Right lobe of liver (tissue), 6 donors: Measurements from ENCODE around the gene DIPK1C. TPM values are rescaled to one million over a fixed set of nuclear protein-coding genes. Genes with fewer than 3 reads are reported as not detected.

ENCODE experiments used
- ATAC-seq, 4 donors: fragments of 200-7000 bp; cut with Tn5 transposase; one replicate each; pipeline ENCODE4 v1.9.1; 2020; ENCODE audit warnings: mild to moderate bottlenecking in 4 of 4, moderate library complexity in 4 of 4
- DNase-seq, 3 donors: peaks; one replicate each; pipeline ENCODE4 v3.0.0-alpha.2; 2020
- H3K27ac ChIP-seq, 3 donors: fragments of 200-600 bp; one replicate each; pipeline ENCODE4 v1.8.0; 2022
- H3K27me3 ChIP-seq, 2 donors: fragments of 200-600 bp; one replicate each; pipeline ENCODE4 v1.8.0; 2022
- H3K36me3 ChIP-seq, 4 donors: fragments of 200-600 bp; sonication (generic) in 1 of 4; one replicate each; pipeline versions ENCODE4 v1.5.1 to v1.8.0; 2017 to 2022; ENCODE audit warnings: control low read depth in 1 of 4
- H3K4me1 ChIP-seq, 4 donors: fragments of 200-600 bp; sonication (generic) in 1 of 4; one replicate each; pipeline versions ENCODE4 v1.5.1 to v1.8.0; 2017 to 2022; ENCODE audit warnings: control low read depth in 1 of 4
- H3K4me3 ChIP-seq, 3 donors: fragments of 200-600 bp; one replicate each; pipeline ENCODE4 v1.8.0; 2022
- H3K9me3 ChIP-seq, 4 donors: fragments of 200-600 bp; sonication (generic) in 1 of 4; one replicate each; pipeline versions ENCODE4 v1.5.1 to v1.8.0; 2017 to 2022; ENCODE audit warnings: control low read depth in 1 of 4
- POLR2A ChIP-seq: fragments of 450-650 bp; IDR thresholded peaks from one replicate; pipeline ENCODE4 v1.6.1; 2017; ENCODE audit warnings: antibody characterized with exemption, mild to moderate bottlenecking
- WGBS: methylation state at CpG from one replicate; pipeline ENCODE4 v1.1.6; 2018; ENCODE audit warnings: low coverage, low lambda C conversion rate; ENCODE audit not compliant: insufficient coverage; ENCODE audit errors: missing lambda C conversion rate; 5-methylcytosine and 5-hydroxymethylcytosine counted together
- intact Hi-C, 2 donors: fragments of 100-400 bp; cut with DNase I; formaldehyde crosslinking; loops; one replicate each; pipeline versions ENCODE4 v1.11.2 to v1.14.1; 2022
- total RNA-seq, 6 experiments: library from RNA; depleted of rRNA in 2 of 6; stranded (reverse); fragments of >200 nt in 2 of 6; fragmentation: NEBNext Ultra II Directional in 3 of 6; extraction: Animal tissue kit (Norgen Biotek cat#: 25700) in 3 of 6; gene quantifications; one replicate each; pipeline versions ENCODE4 v1.1.0 to v1.2.4, GENCODE V29; 2016 to 2023
- TF ChIP-seq, protein P1 (sequence below), 4 donors: fragments of 200-600 bp in 3 of 4; fragments of 450-650 bp in 1 of 4; IDR thresholded peaks; one replicate each; pipeline versions ENCODE4 v1.5.1 to v1.8.0; 2016 to 2022; ENCODE audit warnings: antibody characterized with exemption in 4 of 4, mild to moderate bottlenecking in 2 of 4
- donor health status: DM: no; HTN: yes; CAD: no.
- donor health status: DM: no; HTN: no; CAD: no.
- donor health status: DM: no; HTN: no; CAD: no.
- donor health status: DM: no; HTN: yes; CAD: no.
- donor health status: DM: no; HTN: yes; CAD: no.

The DIPK1C gene
- total RNA-seq, 6 experiments from 2014 or later: 0.06 to 0.37 (median 0.20) TPM; not detected in 3

DNA sequence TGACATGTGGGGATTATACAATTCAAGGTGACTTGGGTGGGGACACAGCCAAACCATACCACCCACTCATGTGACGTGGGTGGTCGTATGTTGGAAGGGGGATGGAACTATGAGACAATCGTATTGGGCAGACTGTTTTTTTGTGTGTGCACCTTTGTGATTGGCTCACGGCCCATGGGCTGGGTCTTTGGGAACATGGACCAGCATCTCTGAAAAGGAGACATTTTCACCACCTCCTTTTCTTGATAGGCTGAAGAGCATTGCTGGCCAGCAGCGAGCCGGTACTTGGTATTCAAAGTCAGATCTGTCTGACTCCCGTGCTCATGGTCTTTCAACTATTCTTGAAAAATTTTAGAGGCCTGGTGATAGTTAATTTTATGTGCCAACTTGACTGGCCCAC, 62.1 kb downstream of the DIPK1C start:
- H3K27ac ChIP-seq: no peak overlapping the region
- WGBS: 87% methylated on average over 4 of the region's 7 CpGs
- H3K36me3 ChIP-seq: no peaks in the 10 kb centered on the region
- no peaks in the 10 kb centered on the region for H3K9me3 ChIP-seq
- H3K27me3 ChIP-seq: no peaks in the 10 kb centered on the region
- intact Hi-C loops: no loop called here
- H3K4me3 ChIP-seq: no peak overlapping the region
- H3K4me1 ChIP-seq: no peaks in the 10 kb centered on the region
- TF ChIP-seq, protein P1, sequence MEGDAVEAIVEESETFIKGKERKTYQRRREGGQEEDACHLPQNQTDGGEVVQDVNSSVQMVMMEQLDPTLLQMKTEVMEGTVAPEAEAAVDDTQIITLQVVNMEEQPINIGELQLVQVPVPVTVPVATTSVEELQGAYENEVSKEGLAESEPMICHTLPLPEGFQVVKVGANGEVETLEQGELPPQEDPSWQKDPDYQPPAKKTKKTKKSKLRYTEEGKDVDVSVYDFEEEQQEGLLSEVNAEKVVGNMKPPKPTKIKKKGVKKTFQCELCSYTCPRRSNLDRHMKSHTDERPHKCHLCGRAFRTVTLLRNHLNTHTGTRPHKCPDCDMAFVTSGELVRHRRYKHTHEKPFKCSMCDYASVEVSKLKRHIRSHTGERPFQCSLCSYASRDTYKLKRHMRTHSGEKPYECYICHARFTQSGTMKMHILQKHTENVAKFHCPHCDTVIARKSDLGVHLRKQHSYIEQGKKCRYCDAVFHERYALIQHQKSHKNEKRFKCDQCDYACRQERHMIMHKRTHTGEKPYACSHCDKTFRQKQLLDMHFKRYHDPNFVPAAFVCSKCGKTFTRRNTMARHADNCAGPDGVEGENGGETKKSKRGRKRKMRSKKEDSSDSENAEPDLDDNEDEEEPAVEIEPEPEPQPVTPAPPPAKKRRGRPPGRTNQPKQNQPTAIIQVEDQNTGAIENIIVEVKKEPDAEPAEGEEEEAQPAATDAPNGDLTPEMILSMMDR (IDR thresholded peaks at IDR 0.05): no peak
- TF ChIP-seq POLR2A: no peak
- DNase-seq (no peak), ATAC-seq (no peak)

DNA sequence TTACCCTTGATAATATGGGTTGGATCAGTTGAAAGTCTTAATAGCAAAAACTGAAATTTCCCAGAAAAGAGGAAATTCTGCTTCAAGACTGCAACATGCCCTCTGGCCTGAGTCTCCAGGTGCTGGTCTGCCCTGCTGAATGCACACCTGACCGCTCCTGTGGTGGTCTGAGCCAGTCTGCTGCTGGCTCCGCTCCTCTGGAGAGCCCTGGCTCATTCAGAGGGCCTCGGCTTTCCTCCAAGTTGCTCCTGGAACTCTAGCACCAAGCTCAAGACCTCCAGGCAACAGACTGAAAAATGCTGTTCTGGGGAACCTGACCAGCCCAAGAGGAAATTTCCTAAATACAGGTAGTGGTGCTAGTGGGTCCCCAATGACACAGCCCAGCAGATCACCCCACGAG, 64.8 kb downstream of the DIPK1C start:
- no peaks in the 10 kb centered on the region for H3K4me1 ChIP-seq
- no peak overlapping the region for H3K4me3 ChIP-seq
- no peak for TF ChIP-seq POLR2A
- TF ChIP-seq, protein P1 (IDR thresholded peaks at IDR 0.05): no peak
- intact Hi-C loops: no loop called here
- 88% methylated on average over 1 of the region's 4 CpGs for WGBS
- H3K9me3 ChIP-seq: no peaks in the 10 kb centered on the region
- no peak for DNase-seq
- H3K36me3 ChIP-seq: no peaks in the 10 kb centered on the region
- H3K27ac ChIP-seq: no peak overlapping the region
- H3K27me3 ChIP-seq: no peaks in the 10 kb centered on the region
- no peak for ATAC-seq

GRCh38 chr18:74390900-74391299, 66.2 kb downstream of the DIPK1C start:
- Histone ChIP-seq H3K27ac (no peak overlapping the region), H3K27me3 (no peaks in the 10 kb centered on the region), H3K4me1 (no peaks in the 10 kb centered on the region), H3K4me3 (no peak overlapping the region), H3K9me3 (no peaks in the 10 kb centered on the region), H3K36me3 (no peaks in the 10 kb centered on the region)
- DNase-seq (no peak), ATAC-seq (no peak)
- WGBS: 64% methylated on average over 3 of the region's 3 CpGs
- intact Hi-C loops: no loop called here
- no peak for TF ChIP-seq POLR2A
- TF ChIP-seq, protein P1 (IDR thresholded peaks at IDR 0.05): no peak

DNA sequence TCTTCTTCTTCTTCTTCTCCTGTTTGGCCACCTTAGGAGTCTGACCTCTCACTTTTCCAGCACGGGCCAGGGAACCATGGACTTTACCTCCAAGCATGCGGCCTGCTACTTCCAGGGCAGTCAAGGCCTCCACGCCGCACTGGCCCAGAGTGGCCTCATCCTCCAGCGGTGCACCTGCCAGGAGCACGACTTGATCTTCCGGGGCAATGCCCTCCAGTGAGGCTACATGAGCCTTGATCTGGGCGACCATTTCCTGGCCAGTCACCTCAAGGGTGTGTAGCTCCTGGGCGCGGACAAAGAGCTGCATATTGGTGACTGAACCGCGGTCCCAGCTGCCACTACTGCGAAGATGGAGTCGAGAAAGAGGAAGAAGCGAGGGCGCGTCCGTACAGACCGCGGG, 67.1 kb downstream of the DIPK1C start:
- WGBS: 93% methylated on average over 10 of the region's 20 CpGs
- ATAC-seq (no peak), DNase-seq (no peak)
- no peaks in the 10 kb centered on the region for H3K36me3 ChIP-seq
- TF ChIP-seq, protein P1 (IDR thresholded peaks at IDR 0.05): no peak
- TF ChIP-seq POLR2A: no peak
- no peaks in the 10 kb centered on the region for H3K4me1 ChIP-seq
- intact Hi-C loops: no loop called here
- H3K4me3 ChIP-seq: no peak overlapping the region
- H3K27me3 ChIP-seq: no peaks in the 10 kb centered on the region
- H3K9me3 ChIP-seq: no peaks in the 10 kb centered on the region
- H3K27ac ChIP-seq: no peak overlapping the region
